Activated naive CD8-positive, alpha-beta T cell treated with anti-CD3 and anti-CD28 coated beads for 36 hours (primary cell): Measurements from ENCODE around the gene SCAF1. TPM values are rescaled to one million over a fixed set of nuclear protein-coding genes. Genes with fewer than 3 reads are reported as not detected.

Experiments
- DNase-seq: peaks from one replicate; pipeline ENCODE4 v3.0.0; 2021
- H3K27ac Mint-ChIP-seq: one replicate; pipeline ENCODE4 v1.8.0; 2022; ENCODE audit warnings: mild to moderate bottlenecking, moderate library complexity, mixed read lengths
- H3K27me3 Mint-ChIP-seq: one replicate; pipeline ENCODE4 v1.8.0; 2022; ENCODE audit warnings: mild to moderate bottlenecking, mixed read lengths
- H3K36me3 Mint-ChIP-seq: one replicate; pipeline ENCODE4 v1.8.0; 2021; ENCODE audit warnings: mild to moderate bottlenecking, mixed read lengths
- H3K4me1 Mint-ChIP-seq: one replicate; pipeline ENCODE4 v1.8.0; 2021; ENCODE audit warnings: mixed read lengths
- H3K4me3 Mint-ChIP-seq: one replicate; pipeline ENCODE4 v1.8.0; 2022; ENCODE audit warnings: mild to moderate bottlenecking, moderate library complexity, mixed read lengths
- H3K9me3 Mint-ChIP-seq: one replicate; pipeline ENCODE4 v1.8.0; 2022; ENCODE audit warnings: mixed read lengths
- total RNA-seq, 2 experiments: library from RNA; stranded (reverse); gene quantifications; one replicate each; pipeline ENCODE4 v1.2.3, GENCODE V29; 2021

The SCAF1 gene
- total RNA-seq, 2 experiments from 2014 or later, result 58.9 to 62.2 TPM

- H3K4me3 Mint-ChIP-seq, result no peak overlapping the region
- H3K9me3 Mint-ChIP-seq, result no peaks in the 10 kb centered on the region
Measured at GRCh38 chr19:49652551-49653465, 10.8 kb downstream of the SCAF1 start.

GRCh38 chr19:49653466-49653806 is 11.4 kb downstream of the SCAF1 start:
- Mint-ChIP-seq H3K27me3 (no peaks in the 10 kb centered on the region), H3K36me3 (peaks cover 7% of the 10 kb centered on the region), H3K9me3 (no peaks in the 10 kb centered on the region), H3K4me1 (no peaks in the 10 kb centered on the region), H3K4me3 (no peak overlapping the region), H3K27ac (no peak overlapping the region)
- no peak for DNase-seq

More at GRCh38 chr19:49652551-49653465, 10.8 kb downstream of the SCAF1 start:
- Mint-ChIP-seq H3K36me3 (peaks cover 7% of the 10 kb centered on the region), H3K27me3 (no peaks in the 10 kb centered on the region), H3K4me1 (no peaks in the 10 kb centered on the region), H3K27ac (no peak overlapping the region)
- DNase-seq, result no peak

- Mint-ChIP-seq H3K4me1 (peaks cover 3% of the 10 kb centered on the region), H3K27me3 (no peaks in the 10 kb centered on the region), H3K36me3 (peaks cover 7% of the 10 kb centered on the region), H3K4me3 (no peak overlapping the region), H3K9me3 (no peaks in the 10 kb centered on the region), H3K27ac (no peak overlapping the region)
- no peak for DNase-seq
Measured at GRCh38 chr19:49654581-49654980, 12.6 kb downstream of the SCAF1 start.

GRCh38 chr19:49655570-49656455 is 13.8 kb downstream of the SCAF1 start:
- H3K27ac Mint-ChIP-seq, result no peak overlapping the region
- H3K4me1 Mint-ChIP-seq, result peaks cover 3% of the 10 kb centered on the region
- H3K9me3 Mint-ChIP-seq, result no peaks in the 10 kb centered on the region
- DNase-seq, result no peak
- peaks cover 10% of the 10 kb centered on the region for H3K36me3 Mint-ChIP-seq
- H3K27me3 Mint-ChIP-seq, result no peaks in the 10 kb centered on the region
- no peak overlapping the region for H3K4me3 Mint-ChIP-seq

- Mint-ChIP-seq H3K27ac (no peak overlapping the region), H3K4me1 (peaks cover 3% of the 10 kb centered on the region), H3K4me3 (no peak overlapping the region), H3K27me3 (no peaks in the 10 kb centered on the region), H3K9me3 (no peaks in the 10 kb centered on the region), H3K36me3 (peaks cover 8% of the 10 kb centered on the region)
- DNase-seq, result no peak
Measured at GRCh38 chr19:49656456-49657109, 14.6 kb downstream of the SCAF1 start.

GRCh38 chr19:49657493-49658138 is 15.6 kb downstream of the SCAF1 start:
- no peak for DNase-seq
- no peaks in the 10 kb centered on the region for H3K27me3 Mint-ChIP-seq
- peaks cover 4% of the 10 kb centered on the region for H3K4me1 Mint-ChIP-seq
- no peak overlapping the region for H3K4me3 Mint-ChIP-seq
- H3K27ac Mint-ChIP-seq, result peak overlapping the region; percentile 49
- no peaks in the 10 kb centered on the region for H3K9me3 Mint-ChIP-seq
- H3K36me3 Mint-ChIP-seq, result peaks cover 10% of the 10 kb centered on the region

GRCh38 chr19:49658139-49658517 is 16.1 kb downstream of the SCAF1 start:
- no peak overlapping the region for H3K4me3 Mint-ChIP-seq
- no peak overlapping the region for H3K27ac Mint-ChIP-seq
- DNase-seq, result no peak
- no peaks in the 10 kb centered on the region for H3K27me3 Mint-ChIP-seq
- H3K9me3 Mint-ChIP-seq, result no peaks in the 10 kb centered on the region
- H3K36me3 Mint-ChIP-seq, result peaks cover 15% of the 10 kb centered on the region
- peaks cover 9% of the 10 kb centered on the region for H3K4me1 Mint-ChIP-seq

GRCh38 chr19:49658566-49659442 is 16.8 kb downstream of the SCAF1 start:
- Mint-ChIP-seq H3K27ac (no peak overlapping the region), H3K4me3 (no peak overlapping the region), H3K4me1 (peaks cover 15% of the 10 kb centered on the region), H3K27me3 (no peaks in the 10 kb centered on the region), H3K9me3 (no peaks in the 10 kb centered on the region), H3K36me3 (peaks cover 15% of the 10 kb centered on the region)
- DNase-seq, result no peak

- H3K27me3 Mint-ChIP-seq, result no peaks in the 10 kb centered on the region
- H3K4me3 Mint-ChIP-seq, result no peak overlapping the region
- no peak overlapping the region for H3K27ac Mint-ChIP-seq
- no peaks in the 10 kb centered on the region for H3K9me3 Mint-ChIP-seq
- peaks cover 16% of the 10 kb centered on the region for H3K36me3 Mint-ChIP-seq
- no peak for DNase-seq
- H3K4me1 Mint-ChIP-seq, result peaks cover 18% of the 10 kb centered on the region
Measured at GRCh38 chr19:49660338-49660961, 18.4 kb downstream of the SCAF1 start.

GRCh38 chr19:49662011-49662410 is 20.0 kb downstream of the SCAF1 start:
- peaks cover 16% of the 10 kb centered on the region for H3K36me3 Mint-ChIP-seq
- H3K27ac Mint-ChIP-seq, result no peak overlapping the region
- peaks cover 23% of the 10 kb centered on the region for H3K4me1 Mint-ChIP-seq

GRCh38 chr19:49663224-49663623 is 21.2 kb downstream of the SCAF1 start:
- DNase-seq, result no peak
- Mint-ChIP-seq H3K27ac (peak overlapping the region; percentile 92), H3K9me3 (no peaks in the 10 kb centered on the region), H3K27me3 (no peaks in the 10 kb centered on the region), H3K36me3 (peaks cover 13% of the 10 kb centered on the region), H3K4me3 (peak overlapping the region; percentile 95), H3K4me1 (peaks cover 28% of the 10 kb centered on the region)

More at GRCh38 chr19:49662011-49662410, 20.0 kb downstream of the SCAF1 start:
- H3K4me3 Mint-ChIP-seq, result no peak overlapping the region
- no peak for DNase-seq
- no peaks in the 10 kb centered on the region for H3K27me3 Mint-ChIP-seq
- H3K9me3 Mint-ChIP-seq, result no peaks in the 10 kb centered on the region

- peak overlapping the region; percentile 95 for H3K4me3 Mint-ChIP-seq
- H3K9me3 Mint-ChIP-seq, result no peaks in the 10 kb centered on the region
- peak overlapping the region; percentile 92 for H3K27ac Mint-ChIP-seq
- peak; percentile 86 for DNase-seq
- H3K27me3 Mint-ChIP-seq, result no peaks in the 10 kb centered on the region
- H3K4me1 Mint-ChIP-seq, result peaks cover 27% of the 10 kb centered on the region
- peaks cover 13% of the 10 kb centered on the region for H3K36me3 Mint-ChIP-seq
Measured at GRCh38 chr19:49664171-49665035, 22.4 kb downstream of the SCAF1 start.

GRCh38 chr19:49665036-49665350 is 23.0 kb downstream of the SCAF1 start:
- no peaks in the 10 kb centered on the region for H3K27me3 Mint-ChIP-seq
- peaks cover 13% of the 10 kb centered on the region for H3K36me3 Mint-ChIP-seq
- H3K4me3 Mint-ChIP-seq, result peak overlapping the region; percentile 95
- no peak for DNase-seq
- no peaks in the 10 kb centered on the region for H3K9me3 Mint-ChIP-seq
- peak overlapping the region; percentile 92 for H3K27ac Mint-ChIP-seq
- peaks cover 27% of the 10 kb centered on the region for H3K4me1 Mint-ChIP-seq
